PC-9 (cell line): ENCODE results near the gene SAP25.

Source experiments
- EZH2 ChIP-seq: fragments of 200-600 bp; sonication (generic); IDR thresholded peaks from 2 replicates; pipeline ENCODE4 v1.8.0; 2017; ENCODE audit warnings: antibody characterized with exemption, low read depth
- TF ChIP-seq, protein P1 (sequence below): fragments of 200-600 bp; sonication (generic); conservative IDR thresholded peaks from 2 replicates; pipeline ENCODE4 v1.6.1; 2017; ENCODE audit warnings: mixed run types, antibody characterized with exemption, mild to moderate bottlenecking, moderate library complexity

DNA sequence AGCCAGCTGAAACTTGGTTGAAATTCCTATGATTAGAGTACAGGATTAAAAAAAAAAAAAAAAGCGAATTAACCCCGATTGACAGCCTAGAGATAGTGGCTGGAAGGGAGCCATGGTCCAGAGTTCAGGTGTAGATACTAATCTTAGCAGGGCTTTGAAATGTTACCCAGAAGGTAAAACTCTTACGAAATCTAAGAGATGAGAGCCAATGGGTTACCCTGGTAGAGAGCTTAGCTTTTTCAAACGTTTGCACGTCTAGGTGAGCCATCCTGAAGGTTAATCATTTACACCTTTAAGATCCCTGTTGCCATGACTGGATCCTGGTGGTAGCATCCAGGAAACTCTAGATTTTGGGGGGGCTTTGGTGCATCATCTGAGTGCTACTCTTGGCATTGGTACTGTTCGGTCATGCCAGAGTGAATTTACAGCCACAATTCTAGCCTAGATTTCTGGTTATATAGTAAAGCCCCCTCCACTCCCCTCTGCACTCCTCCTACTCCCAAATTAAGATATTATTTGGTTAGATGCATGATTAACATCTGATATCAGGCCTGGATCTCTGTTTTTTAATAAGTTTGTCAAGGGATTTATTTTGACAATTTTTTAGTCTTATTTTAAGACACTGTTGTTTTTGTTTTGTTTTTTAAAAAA, 33.5 kb downstream of the SAP25 start:
- TF ChIP-seq, protein P1, sequence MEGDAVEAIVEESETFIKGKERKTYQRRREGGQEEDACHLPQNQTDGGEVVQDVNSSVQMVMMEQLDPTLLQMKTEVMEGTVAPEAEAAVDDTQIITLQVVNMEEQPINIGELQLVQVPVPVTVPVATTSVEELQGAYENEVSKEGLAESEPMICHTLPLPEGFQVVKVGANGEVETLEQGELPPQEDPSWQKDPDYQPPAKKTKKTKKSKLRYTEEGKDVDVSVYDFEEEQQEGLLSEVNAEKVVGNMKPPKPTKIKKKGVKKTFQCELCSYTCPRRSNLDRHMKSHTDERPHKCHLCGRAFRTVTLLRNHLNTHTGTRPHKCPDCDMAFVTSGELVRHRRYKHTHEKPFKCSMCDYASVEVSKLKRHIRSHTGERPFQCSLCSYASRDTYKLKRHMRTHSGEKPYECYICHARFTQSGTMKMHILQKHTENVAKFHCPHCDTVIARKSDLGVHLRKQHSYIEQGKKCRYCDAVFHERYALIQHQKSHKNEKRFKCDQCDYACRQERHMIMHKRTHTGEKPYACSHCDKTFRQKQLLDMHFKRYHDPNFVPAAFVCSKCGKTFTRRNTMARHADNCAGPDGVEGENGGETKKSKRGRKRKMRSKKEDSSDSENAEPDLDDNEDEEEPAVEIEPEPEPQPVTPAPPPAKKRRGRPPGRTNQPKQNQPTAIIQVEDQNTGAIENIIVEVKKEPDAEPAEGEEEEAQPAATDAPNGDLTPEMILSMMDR, result no peak
- TF ChIP-seq EZH2, result no peak
